ENCODE data around the gene ODF2L. TPM values are rescaled to one million over a fixed set of nuclear protein-coding genes. Genes with fewer than 3 reads are reported as not detected.
A peak's percentile ranks its signal among the peaks of the same experiment; 100 is the strongest.

The ODF2L gene
- total RNA-seq, 4 donors from 2014 or later = 30.2 to 65.1 (median 45.8) TPM

- no peak for TF ChIP-seq EP300 (IDR thresholded peaks at IDR 0.05)
- no peak for TF ChIP-seq POLR2A (IDR thresholded peaks at IDR 0.05)
- H3K9me3 ChIP-seq = peaks cover 0 to 12% (median 0%) of the 10 kb centered on the region in 4 donors
- H3K27me3 ChIP-seq = no peaks in the 10 kb centered on the region
- no peak overlapping the region for H3K27ac ChIP-seq
- DNase-seq (ENCODE audit: low spot score in 2 of 2) = no peak
- H3K36me3 ChIP-seq = peaks cover 0 to 9% (median 0%) of the 10 kb centered on the region in 3 donors
- H3K4me3 ChIP-seq = no peak overlapping the region
- H3K4me1 ChIP-seq = no peaks in the 10 kb centered on the region
- WGBS, 2 donors = 86 to 91% methylated on average over 2 of the region's 2 CpGs
These were observed 51.1 kb downstream of the ODF2L start for GRCh38 chr1:86345042-86345441.

GRCh38 chr1:86339906-86340305 is 56.2 kb downstream of the ODF2L start:
- H3K27ac ChIP-seq = peak overlapping the region in 1 of 4 donors; percentile 28
- 88 to 89% methylated on average over 7 of the region's 7 CpGs for WGBS, 2 donors

GRCh38 chr1:86339014-86339812 is 56.9 kb downstream of the ODF2L start:
- Histone ChIP-seq H3K4me1 (no peaks in the 10 kb centered on the region), H3K4me3 (no peak overlapping the region), H3K9me3 (no peaks in the 10 kb centered on the region), H3K27ac (peak overlapping the region in 1 of 4 donors; percentile 28), H3K27me3 (no peaks in the 10 kb centered on the region), H3K36me3 (no peaks in the 10 kb centered on the region)
- TF ChIP-seq CTCF (IDR thresholded peaks at IDR 0.05) (no peak), POLR2A (IDR thresholded peaks at IDR 0.05) (no peak), EP300 (IDR thresholded peaks at IDR 0.05) (peak in 1 of 2 donors; percentile 29)
- DNase-seq (ENCODE audit: low spot score in 2 of 2) = no peak
- WGBS, 2 donors = 71 to 79% methylated on average over 7 of the region's 7 CpGs

More at GRCh38 chr1:86339906-86340305, 56.2 kb downstream of the ODF2L start:
- no peaks in the 10 kb centered on the region for H3K36me3 ChIP-seq
- no peaks in the 10 kb centered on the region for H3K4me1 ChIP-seq
- TF ChIP-seq CTCF (IDR thresholded peaks at IDR 0.05) (no peak), POLR2A (IDR thresholded peaks at IDR 0.05) (no peak), EP300 (IDR thresholded peaks at IDR 0.05) (no peak)
- no peaks in the 10 kb centered on the region for H3K27me3 ChIP-seq
- DNase-seq (ENCODE audit: low spot score in 2 of 2) = no peak
- no peak overlapping the region for H3K4me3 ChIP-seq
- peaks cover 0 to 6% (median 0%) of the 10 kb centered on the region in 4 donors for H3K9me3 ChIP-seq

GRCh38 chr1:86335916-86336315 is 60.2 kb downstream of the ODF2L start:
- Histone ChIP-seq H3K36me3 (no peaks in the 10 kb centered on the region), H3K27me3 (no peaks in the 10 kb centered on the region), H3K4me3 (no peak overlapping the region), H3K9me3 (peaks cover 0 to 7% (median 0%) of the 10 kb centered on the region in 4 donors), H3K27ac (no peak overlapping the region), H3K4me1 (no peaks in the 10 kb centered on the region)
- DNase-seq (ENCODE audit: low spot score in 2 of 2) = no peak
- WGBS, 2 donors = 43 to 62% methylated on average over 1 of the region's 1 CpG
- TF ChIP-seq POLR2A (IDR thresholded peaks at IDR 0.05) (no peak), CTCF (IDR thresholded peaks at IDR 0.05) (no peak), EP300 (IDR thresholded peaks at IDR 0.05) (no peak)

GRCh38 chr1:86325264-86325663 is 70.9 kb downstream of the ODF2L start:
- TF ChIP-seq POLR2A (IDR thresholded peaks at IDR 0.05) = no peak
- TF ChIP-seq EP300 (IDR thresholded peaks at IDR 0.05) = no peak
- no peak for TF ChIP-seq CTCF (IDR thresholded peaks at IDR 0.05)

More at GRCh38 chr1:86325264-86325663, 70.9 kb downstream of the ODF2L start:
- no peaks in the 10 kb centered on the region for H3K36me3 ChIP-seq
- H3K4me3 ChIP-seq = no peak overlapping the region
- DNase-seq (ENCODE audit: low spot score in 2 of 2) = no peak
- no peaks in the 10 kb centered on the region for H3K27me3 ChIP-seq
- H3K4me1 ChIP-seq = no peaks in the 10 kb centered on the region
- H3K27ac ChIP-seq = no peak overlapping the region
- no peaks in the 10 kb centered on the region for H3K9me3 ChIP-seq
